H1 (cell line): Measurements from ENCODE around the gene UTRN. TPM values are rescaled to one million over a fixed set of nuclear protein-coding genes. Genes with fewer than 3 reads are reported as not detected.

Source experiments
- CTCF ChIA-PET: fragments of 300-600 bp; sonication (Branson Sonifier 250); formaldehyde crosslinking; loops from one replicate; lab custom pipeline; 2021; ENCODE audit not compliant: partially characterized antibody; lab: Charles Lee
- POLR2A ChIA-PET: fragments of 300-600 bp; sonication (Branson Sonifier 250); formaldehyde crosslinking; loops from one replicate; lab custom pipeline; 2021; ENCODE audit warnings: inconsistent platforms; ENCODE audit not compliant: partially characterized antibody; lab: Charles Lee
- DNase-seq, 2 experiments: peaks; one replicate each; pipeline versions ENCODE4 v3.0.0 to v3.0.0-alpha.2; 2010 to 2022; ENCODE audit warnings: low spot score in 2 of 2, low read depth in 1 of 2, mixed read lengths in 1 of 2
- FAIRE-seq: peaks from 2 replicates; lab custom pipeline; 2011; peaks lifted over from hg19 to GRCh38; lab: Jason Lieb, UNC
- H2AFZ ChIP-seq: 2 replicates; pipeline ENCODE4 v1.8.1; 2012; ENCODE audit warnings: low read length, inconsistent platforms
- H2AK5ac ChIP-seq: 2 replicates; pipeline ENCODE4 v1.6.1; 2013; ENCODE audit warnings: low read depth, low read length
- H2BK120ac ChIP-seq: replicated peaks from 2 replicates; pipeline ENCODE3; 2013; ENCODE audit warnings: low read depth, low read length, inconsistent platforms
- H2BK12ac ChIP-seq: 2 replicates; pipeline ENCODE4 v1.6.1; 2013; ENCODE audit warnings: low read depth, low read length
- H2BK15ac ChIP-seq: 2 replicates; pipeline ENCODE4 v1.6.1; 2013; ENCODE audit warnings: low read length
- H2BK20ac ChIP-seq: 2 replicates; pipeline ENCODE4 v1.6.1; 2013; ENCODE audit warnings: low read length
- H2BK5ac ChIP-seq: 2 replicates; pipeline ENCODE4 v1.6.1; 2013; ENCODE audit warnings: low read depth, low read length
- H3K14ac ChIP-seq: 2 replicates; pipeline ENCODE4 v1.6.1; 2013; ENCODE audit warnings: inconsistent platforms; ENCODE audit not compliant: insufficient read length
- H3K18ac ChIP-seq: 2 replicates; pipeline ENCODE4 v1.6.1; 2013; ENCODE audit warnings: low read length; ENCODE audit errors: extremely low read depth
- H3K23ac ChIP-seq: 2 replicates; pipeline ENCODE4 v1.6.1; 2013; ENCODE audit warnings: inconsistent platforms; ENCODE audit not compliant: insufficient read length
- H3K23me2 ChIP-seq: 2 replicates; pipeline ENCODE4 v1.6.1; 2013; ENCODE audit warnings: low read depth, low read length
- H3K27ac ChIP-seq: 2 replicates; pipeline ENCODE4 v1.6.1; 2011; ENCODE audit warnings: low read depth, low read length, inconsistent platforms
- H3K27me3 ChIP-seq, 4 experiments: replicated peaks in 1 of 4; 1 replicate in 1 of 4; 2 replicates in 3 of 4; pipeline versions ENCODE4 v1.6.1 to v1.8.1; 2011 to 2013; ENCODE audit warnings: low read length in 3 of 4, mild to moderate bottlenecking in 3 of 4, inconsistent platforms in 2 of 4, mixed read lengths in 2 of 4, moderate library complexity in 1 of 4; ENCODE audit not compliant: control insufficient read depth in 3 of 4, insufficient read depth in 3 of 4; ENCODE audit errors: extremely low read depth in 1 of 4
- H3K36me3 ChIP-seq, 4 experiments: 2 replicates each; pipeline versions ENCODE4 v1.6.1 to v1.8.1; 2011 to 2013; ENCODE audit warnings: mild to moderate bottlenecking in 4 of 4, low read length in 3 of 4, moderate library complexity in 2 of 4, control low read depth in 1 of 4, inconsistent platforms in 1 of 4; ENCODE audit not compliant: insufficient read depth in 4 of 4, control insufficient read depth in 2 of 4
- H3K4ac ChIP-seq: replicated peaks from 2 replicates; pipeline ENCODE3; 2013; ENCODE audit warnings: low read length, low read depth, mixed read lengths, inconsistent platforms; ENCODE audit not compliant: insufficient read length
- H3K4me1 ChIP-seq, 4 experiments: replicated peaks in 1 of 4; 1 replicate in 1 of 4; 2 replicates in 3 of 4; pipeline versions ENCODE4 v1.6.1 to v1.8.1; 2011 to 2013; ENCODE audit warnings: low read length in 3 of 4, inconsistent platforms in 2 of 4, mixed read lengths in 1 of 4; ENCODE audit not compliant: insufficient read depth in 4 of 4, control insufficient read depth in 3 of 4
- H3K4me2 ChIP-seq, 2 experiments: 2 replicates each; pipeline versions ENCODE4 v1.6.1 to v1.8.1; 2011 to 2013; ENCODE audit warnings: low read depth in 2 of 2, low read length in 2 of 2, control low read depth in 1 of 2, inconsistent platforms in 1 of 2, mild to moderate bottlenecking in 1 of 2; ENCODE audit not compliant: insufficient read depth in 1 of 2
- H3K4me3 ChIP-seq, 4 experiments: fragments of 200-600, 300-600 bp in 1 of 4; sonication (generic), shearing (Covaris generic), sonication (Bioruptor Twin) in 1 of 4; 2 replicates each; pipeline versions ENCODE4 v1.5.1 to v1.8.1; 2011 to 2016; ENCODE audit warnings: low read length in 4 of 4, low read depth in 3 of 4, control low read depth in 2 of 4, inconsistent platforms in 2 of 4, mild to moderate bottlenecking in 2 of 4, mixed read lengths in 1 of 4, moderate library complexity in 1 of 4; ENCODE audit not compliant: insufficient read depth in 2 of 4; ENCODE audit errors: extremely low read depth in 1 of 4
- H3K56ac ChIP-seq: replicated peaks from 2 replicates; pipeline ENCODE3; 2013; ENCODE audit warnings: low read depth, mild to moderate bottlenecking, mixed read lengths, low read length, inconsistent platforms; ENCODE audit not compliant: insufficient read length
- H3K79me1 ChIP-seq: 2 replicates; pipeline ENCODE4 v1.6.1; 2013; ENCODE audit warnings: low read depth, low read length, control low read depth
- H3K79me2 ChIP-seq, 2 experiments: 2 replicates each; pipeline versions ENCODE4 v1.6.1 to v1.8.1; 2012 to 2013; ENCODE audit warnings: low read length in 2 of 2, mild to moderate bottlenecking in 2 of 2, inconsistent platforms in 1 of 2; ENCODE audit not compliant: insufficient read depth in 2 of 2, control insufficient read depth in 1 of 2
- H3K9ac ChIP-seq, 4 experiments: replicated peaks in 1 of 4; 1 replicate in 1 of 4; 2 replicates in 3 of 4; pipeline versions ENCODE4 v1.6.1 to v1.8.1; 2011 to 2013; ENCODE audit warnings: low read depth in 3 of 4, low read length in 3 of 4, control low read depth in 2 of 4, mild to moderate bottlenecking in 2 of 4, moderate library complexity in 2 of 4, inconsistent platforms in 1 of 4; ENCODE audit errors: extremely low read depth in 1 of 4
- H3K9me3 ChIP-seq, 2 experiments: 2 replicates each; pipeline versions ENCODE4 v1.6.1 to v1.8.1; 2012 to 2013; ENCODE audit warnings: mild to moderate bottlenecking in 2 of 2, moderate library complexity in 2 of 2, control low read depth in 1 of 2, inconsistent platforms in 1 of 2, low read depth in 1 of 2, low read length in 1 of 2, mixed read lengths in 1 of 2; ENCODE audit not compliant: insufficient read depth in 2 of 2
- H4K20me1 ChIP-seq, 2 experiments: replicated peaks in 1 of 2; 2 replicates each; pipeline versions ENCODE3 to v1.8.1; 2011 to 2013; ENCODE audit warnings: inconsistent platforms in 2 of 2, low read length in 2 of 2, mild to moderate bottlenecking in 1 of 2; ENCODE audit not compliant: insufficient read depth in 2 of 2, control insufficient read depth in 1 of 2
- H4K5ac ChIP-seq: 2 replicates; pipeline ENCODE4 v1.6.1; 2013; ENCODE audit warnings: low read length, low read depth, mixed read lengths, inconsistent platforms; ENCODE audit not compliant: insufficient read length
- H4K8ac ChIP-seq: 2 replicates; pipeline ENCODE4 v1.8.0; 2013; ENCODE audit warnings: mild to moderate bottlenecking, moderate library complexity, low read length, inconsistent platforms; ENCODE audit not compliant: insufficient read depth; ENCODE audit errors: extremely low read depth
- H4K91ac ChIP-seq: replicated peaks from 2 replicates; pipeline ENCODE3; 2013; ENCODE audit warnings: low read length, mixed read lengths, inconsistent platforms; ENCODE audit not compliant: insufficient read length
- BACH1 ChIP-seq: IDR thresholded peaks from 2 replicates; pipeline ENCODE4 v1.6.1; 2012; ENCODE audit warnings: low read length, improper control_type of control experiment
- BRCA1 ChIP-seq: IDR thresholded peaks from 2 replicates; pipeline ENCODE4 v1.6.1; 2012; ENCODE audit warnings: low read depth, low read length, improper control_type of control experiment
- EGR1 ChIP-seq: IDR thresholded peaks from 2 replicates; pipeline ENCODE4 v1.6.1; 2011; ENCODE audit warnings: low read depth, low read length, borderline replicate concordance
- JUND ChIP-seq: IDR thresholded peaks from 2 replicates; pipeline ENCODE4 v1.6.1; 2011; ENCODE audit warnings: mild to moderate bottlenecking, improper control_type of control experiment, low read length
- PHF8 ChIP-seq: fragments of 200-600 bp; sonication (generic); conservative IDR thresholded peaks from 2 replicates; pipeline ENCODE4 v1.7.1; 2012; ENCODE audit warnings: low read depth, mild to moderate bottlenecking, inconsistent platforms, low read length, moderate library complexity
- POLR2AphosphoS5 ChIP-seq: IDR thresholded peaks from 2 replicates; pipeline ENCODE4 v1.6.1; 2011; ENCODE audit warnings: low read depth, low read length
- RNF2 ChIP-seq: fragments of 200-900, 300-1000 bp; sonication (generic); IDR thresholded peaks from 2 replicates; pipeline ENCODE4 v1.7.1; 2016; ENCODE audit warnings: borderline replicate concordance, low read depth, mild to moderate bottlenecking, antibody characterized with exemption, low read length; ENCODE audit not compliant: poor library complexity, severe bottlenecking; ENCODE audit errors: missing control alignments
- SAP30 ChIP-seq: fragments of 300-600 bp; sonication (generic); IDR thresholded peaks from 2 replicates; pipeline ENCODE4 v1.7.1; 2012; ENCODE audit warnings: low read length, moderate library complexity, mild to moderate bottlenecking, inconsistent platforms; ENCODE audit not compliant: insufficient read depth, insufficient replicate concordance
- SIRT6 ChIP-seq: IDR thresholded peaks from one replicate; pipeline ENCODE4 v1.7.1; 2012; ENCODE audit warnings: low read length, inconsistent platforms
- SP4 ChIP-seq: IDR thresholded peaks from 2 replicates; pipeline ENCODE4 v1.6.1; 2012; ENCODE audit warnings: low read length, inconsistent platforms
- WGBS, 2 experiments: shearing (Covaris generic) in 1 of 2; methylation state at CpG; one replicate each; pipeline versions ENCODE4 v1.1.6 to v1.1.7; 2013 to 2015; ENCODE audit warnings: low lambda C conversion rate in 2 of 2, mixed read lengths in 2 of 2, inconsistent platforms in 1 of 2, low coverage in 1 of 2, missing lambda C conversion rate in 1 of 2; ENCODE audit not compliant: insufficient replicate concordance in 2 of 2, insufficient coverage in 1 of 2, insufficient read length in 1 of 2; ENCODE audit errors: extremely low coverage in 1 of 2, missing lambda C conversion rate in 1 of 2; 5-methylcytosine and 5-hydroxymethylcytosine counted together
- polyA plus RNA-seq, 7 experiments: library from polyadenylated mRNA; depleted of rRNA in 3 of 7; stranded (reverse) in 5 of 7; unstranded in 2 of 7; fragments of >200 nt in 5 of 7; fragments of 200-250 nt in 2 of 7; gene quantifications; 1 replicate in 5 of 7; 2 replicates in 1 of 7; 4 replicates in 1 of 7; pipeline versions ENCODE4 v1.2.1 to v1.2.3, GENCODE V29; 2011 to 2013; ENCODE audit warnings: missing spikeins in 2 of 7, mixed read lengths in 2 of 7
- total RNA-seq: library from RNA; stranded (reverse); fragmentation: NEBNext Ultra II Directional; extraction: Animal tissue kit (Norgen Biotek cat#: 25700); gene quantifications from 2 replicates; pipeline ENCODE4 v1.2.1, GENCODE V29; 2021
- TF ChIP-seq, protein P1 (sequence below): IDR thresholded peaks from 2 replicates; pipeline ENCODE4 v1.6.1; 2011; ENCODE audit warnings: low read length, improper control_type of control experiment
- TF ChIP-seq, protein P2 (sequence below): IDR thresholded peaks from 2 replicates; pipeline ENCODE4 v1.6.1; 2012; ENCODE audit warnings: inconsistent platforms

The UTRN gene
- total and polyA plus RNA-seq, 2 of the 8 experiments (the other 6 are each of a cell fraction or from before 2014, with no cell fraction given): 25.0 to 112 TPM

DNA sequence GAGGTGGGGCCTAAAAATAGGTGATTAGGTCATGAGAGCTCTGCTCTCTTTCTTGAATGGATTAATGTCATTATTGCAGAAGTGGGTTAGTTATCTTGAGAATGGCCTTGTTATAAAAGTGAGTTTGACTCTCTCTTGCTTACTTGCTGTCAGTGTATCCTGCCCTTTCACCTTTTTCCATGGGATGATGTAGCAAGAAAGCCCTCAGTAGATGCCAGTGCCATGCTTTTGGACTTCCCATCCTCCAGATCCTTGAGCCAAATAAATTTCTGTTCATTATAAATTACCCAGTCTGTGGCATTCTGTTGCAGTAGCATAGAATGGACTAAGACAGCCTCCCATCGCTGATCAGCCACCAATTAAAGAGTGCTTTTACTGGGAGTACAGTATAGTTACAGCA, 40.1 kb downstream of the UTRN start:
- Histone ChIP-seq H3K9me3 (no peaks in the 10 kb centered on the region), H2BK120ac (no peak overlapping the region), H2AK5ac (peak overlapping the region; percentile 78; the same call in 1 of the 2 replicates), H3K4me2 (peak overlapping the region in 1 of 2 experiments; percentile 18; a peak in 2 of 4 replicates), H4K8ac (no peak overlapping the region), H3K56ac (no peak overlapping the region), H4K20me1 (no peaks in the 10 kb centered on the region), H3K79me1 (no peaks in the 10 kb centered on the region), H2BK5ac (no peak overlapping the region), H3K27ac (no peak overlapping the region), H3K4me3 (no peak overlapping the region; a peak in 1 of 8 replicates), H2BK12ac (no peak overlapping the region), H2BK15ac (no peak overlapping the region), H3K4ac (no peak overlapping the region), H3K79me2 (peaks cover 0 to 35% of the 10 kb centered on the region in 2 experiments; a peak in 3 of 4 replicates), H3K23me2 (no peaks in the 10 kb centered on the region; the same call in 1 of the 2 replicates), H3K9ac (no peak overlapping the region), H3K14ac (no peak overlapping the region), H3K36me3 (no peaks in the 10 kb centered on the region), H2AFZ (no peak overlapping the region), H4K5ac (no peak overlapping the region), H3K4me1 (peaks cover 2 to 31% (median 27%) of the 10 kb centered on the region in 4 experiments), H3K27me3 (no peaks in the 10 kb centered on the region), H3K23ac (no peak overlapping the region), H3K18ac (0 out of 2 replicates have a peak overlapping the region, but pooled peaks have one; percentile 7), H4K91ac (no peak overlapping the region), H2BK20ac (0 out of 2 replicates have a peak overlapping the region, but pooled peaks have one; percentile 3)
- DNase-seq (no peak), FAIRE-seq (no peak)
- POLR2A ChIA-PET: interaction anchor here (0.9 kb wide), 1 partner anchor 15 kb away, joined by 3 read pairs; no protein-coding TSS in a partner anchor
- CTCF ChIA-PET: interaction anchor here (1.0 kb wide), 1 partner anchor 20 kb away, joined by 4 read pairs; no protein-coding TSS in a partner anchor
- WGBS, 2 experiments: 93% methylated on average over 1 of the region's 1 CpG; no CpG with 5 or more reads in 1 of the 2 experiments
- TF ChIP-seq EGR1 (no peak), SAP30 (no peak), RNF2 (no peak), SIRT6 (no peak), PHF8 (no peak), SP4 (no peak), POLR2AphosphoS5 (no peak), BACH1 (no peak), JUND (no peak), BRCA1 (no peak)
- TF ChIP-seq, protein P1, sequence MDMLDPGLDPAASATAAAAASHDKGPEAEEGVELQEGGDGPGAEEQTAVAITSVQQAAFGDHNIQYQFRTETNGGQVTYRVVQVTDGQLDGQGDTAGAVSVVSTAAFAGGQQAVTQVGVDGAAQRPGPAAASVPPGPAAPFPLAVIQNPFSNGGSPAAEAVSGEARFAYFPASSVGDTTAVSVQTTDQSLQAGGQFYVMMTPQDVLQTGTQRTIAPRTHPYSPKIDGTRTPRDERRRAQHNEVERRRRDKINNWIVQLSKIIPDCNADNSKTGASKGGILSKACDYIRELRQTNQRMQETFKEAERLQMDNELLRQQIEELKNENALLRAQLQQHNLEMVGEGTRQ: no peak
- TF ChIP-seq, protein P2, sequence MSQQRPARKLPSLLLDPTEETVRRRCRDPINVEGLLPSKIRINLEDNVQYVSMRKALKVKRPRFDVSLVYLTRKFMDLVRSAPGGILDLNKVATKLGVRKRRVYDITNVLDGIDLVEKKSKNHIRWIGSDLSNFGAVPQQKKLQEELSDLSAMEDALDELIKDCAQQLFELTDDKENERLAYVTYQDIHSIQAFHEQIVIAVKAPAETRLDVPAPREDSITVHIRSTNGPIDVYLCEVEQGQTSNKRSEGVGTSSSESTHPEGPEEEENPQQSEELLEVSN: no peak
